GM10248 (cell line): ENCODE results near the gene PRDM16.

Experiments
- CTCF ChIA-PET: fragments of 300-600 bp; sonication (Branson Sonifier 250); formaldehyde crosslinking; extraction: SDS; loops from one replicate; lab custom pipeline; 2021; ENCODE audit warnings: antibody characterized with exemption; lab: Yijun Ruan, JAX
- POLR2A ChIA-PET: fragments of 350-650 bp; sonication (Branson Sonifier 250); formaldehyde crosslinking; extraction: SDS; loops from one replicate; lab custom pipeline; 2020; ENCODE audit warnings: antibody characterized with exemption; lab: Yijun Ruan, JAX
- DNase-seq: peaks from one replicate; pipeline ENCODE4 v3.0.0; 2012; ENCODE audit errors: extremely low spot score
- CTCF ChIP-seq: IDR thresholded peaks from 2 replicates; pipeline ENCODE4 v1.5.1; 2012; ENCODE audit warnings: mild to moderate bottlenecking, low read depth; ENCODE audit errors: extremely low read depth, missing control alignments, control extremely low read depth

Gene PRDM16

GRCh38 chr1:3478187-3478586 lies 409.2 kb downstream of the PRDM16 start:
- TF ChIP-seq CTCF: no peak
- CTCF ChIA-PET: interaction anchor here (1.3 to 1.5 kb wide), 2 partner anchors 14 to 25 kb away, joined by 5 to 10 read pairs; no protein-coding TSS in a partner anchor
- POLR2A ChIA-PET: no interaction called here
- no peak for DNase-seq

GRCh38 chr1:3479511-3480368 lies 410.7 kb downstream of the PRDM16 start:
- POLR2A ChIA-PET: no interaction called here
- CTCF ChIA-PET: no interaction called here
- no peak for TF ChIP-seq CTCF
- DNase-seq: no peak

GRCh38 chr1:3480369-3480719 lies 411.3 kb downstream of the PRDM16 start:
- DNase-seq: no peak
- TF ChIP-seq CTCF: no peak
- CTCF ChIA-PET: interaction anchor here (2.0 kb wide), 1 partner anchor 27 kb away, joined by 14 read pairs; no protein-coding TSS in a partner anchor
- POLR2A ChIA-PET: no interaction called here

- CTCF ChIA-PET: interaction anchor here (2.0 kb wide), 1 partner anchor 28 kb away, joined by 14 read pairs; no protein-coding TSS in a partner anchor
- no peak for TF ChIP-seq CTCF
- DNase-seq: no peak
- POLR2A ChIA-PET: no interaction called here
These were observed 412.0 kb downstream of the PRDM16 start for GRCh38 chr1:3481046-3481445.

GRCh38 chr1:3481836-3482375 lies 412.9 kb downstream of the PRDM16 start:
- TF ChIP-seq CTCF: no peak
- ChIA-PET CTCF (interaction anchor here (1.4 to 2.0 kb wide), 2 partner anchors 9 to 29 kb away, joined by 4 to 14 read pairs; no protein-coding TSS in a partner anchor), POLR2A (no interaction called here)
- no peak for DNase-seq

GRCh38 chr1:3482378-3482849 lies 413.4 kb downstream of the PRDM16 start:
- TF ChIP-seq CTCF: no peak
- DNase-seq: no peak
- CTCF ChIA-PET: interaction anchor here (0.7 to 2.0 kb wide), 3 partner anchors 9 to 30 kb away, joined by 3 to 14 read pairs (median 4); no protein-coding TSS in a partner anchor
- POLR2A ChIA-PET: no interaction called here
